Kidney epithelial cell (primary cell): Measurements from ENCODE around the gene THRAP3. TPM values are rescaled to one million over a fixed set of nuclear protein-coding genes. Genes with fewer than 3 reads are reported as not detected.

Experiments
- DNase-seq: peaks from one replicate; pipeline ENCODE4 v3.0.0-alpha.2; 2010; ENCODE audit warnings: low read depth
- H3K27me3 ChIP-seq: 2 replicates; pipeline ENCODE4 v1.6.0; 2011; ENCODE audit warnings: low read length; ENCODE audit not compliant: control insufficient read depth, insufficient read depth
- H3K36me3 ChIP-seq: 2 replicates; pipeline ENCODE4 v1.5.1; 2011; ENCODE audit warnings: low read length; ENCODE audit not compliant: control insufficient read depth, insufficient read depth
- H3K4me3 ChIP-seq: 2 replicates; pipeline ENCODE4 v1.5.1; 2011; ENCODE audit warnings: low read depth, mild to moderate bottlenecking, control low read depth, low read length
- CTCF ChIP-seq: IDR thresholded peaks from 2 replicates; pipeline ENCODE4 v1.5.1; 2011; ENCODE audit warnings: mild to moderate bottlenecking, moderate library complexity, low read length, control low read depth, inconsistent platforms; ENCODE audit not compliant: insufficient read depth, poor library complexity, severe bottlenecking
- total RNA-seq: library from RNA; depleted of rRNA; stranded (reverse); fragments of >200 nt; gene quantifications from 2 replicates; pipeline ENCODE4 v1.2.3, GENCODE V29; 2015

THRAP3 gene
- total RNA-seq, 1 donor from 2014 or later, result 105 TPM

GRCh38 chr1:36350659-36351226 is 126.5 kb downstream of the THRAP3 start:
- Histone ChIP-seq H3K4me3 (no peak overlapping the region), H3K27me3 (no peaks in the 10 kb centered on the region), H3K36me3 (peaks cover 3% of the 10 kb centered on the region)
- no peak for TF ChIP-seq CTCF
- DNase-seq, result no peak

- H3K36me3 ChIP-seq, result peaks cover 3% of the 10 kb centered on the region
- no peak overlapping the region for H3K4me3 ChIP-seq
- TF ChIP-seq CTCF, result no peak
- DNase-seq, result peak; percentile 83
- H3K27me3 ChIP-seq, result no peaks in the 10 kb centered on the region
Observed at GRCh38 chr1:36351227-36351977, 127.2 kb downstream of the THRAP3 start.

- DNase-seq, result no peak
- no peak for TF ChIP-seq CTCF
- peaks cover 3% of the 10 kb centered on the region for H3K36me3 ChIP-seq
- H3K4me3 ChIP-seq, result no peak overlapping the region
- H3K27me3 ChIP-seq, result no peaks in the 10 kb centered on the region
Observed at GRCh38 chr1:36352125-36352909, 128.1 kb downstream of the THRAP3 start.

- Histone ChIP-seq H3K4me3 (no peak overlapping the region), H3K36me3 (peaks cover 4% of the 10 kb centered on the region), H3K27me3 (no peaks in the 10 kb centered on the region)
- DNase-seq, result no peak
- TF ChIP-seq CTCF, result no peak
Observed at GRCh38 chr1:36352910-36353878, 129.0 kb downstream of the THRAP3 start.

- no peak for TF ChIP-seq CTCF
- DNase-seq, result no peak
- Histone ChIP-seq H3K4me3 (no peak overlapping the region), H3K36me3 (peaks cover 2% of the 10 kb centered on the region), H3K27me3 (no peaks in the 10 kb centered on the region)
Observed at GRCh38 chr1:36354486-36354885, 130.2 kb downstream of the THRAP3 start.
